ENCODE measurements around the gene MGLL. TPM values are rescaled to one million over a fixed set of nuclear protein-coding genes. Genes with fewer than 3 reads are reported as not detected.
A peak's percentile ranks its signal among the peaks of the same experiment; 100 is the strongest.

MGLL gene
- under 1 TPM; 0.31 to 0.41 TPM for total RNA-seq

DNA sequence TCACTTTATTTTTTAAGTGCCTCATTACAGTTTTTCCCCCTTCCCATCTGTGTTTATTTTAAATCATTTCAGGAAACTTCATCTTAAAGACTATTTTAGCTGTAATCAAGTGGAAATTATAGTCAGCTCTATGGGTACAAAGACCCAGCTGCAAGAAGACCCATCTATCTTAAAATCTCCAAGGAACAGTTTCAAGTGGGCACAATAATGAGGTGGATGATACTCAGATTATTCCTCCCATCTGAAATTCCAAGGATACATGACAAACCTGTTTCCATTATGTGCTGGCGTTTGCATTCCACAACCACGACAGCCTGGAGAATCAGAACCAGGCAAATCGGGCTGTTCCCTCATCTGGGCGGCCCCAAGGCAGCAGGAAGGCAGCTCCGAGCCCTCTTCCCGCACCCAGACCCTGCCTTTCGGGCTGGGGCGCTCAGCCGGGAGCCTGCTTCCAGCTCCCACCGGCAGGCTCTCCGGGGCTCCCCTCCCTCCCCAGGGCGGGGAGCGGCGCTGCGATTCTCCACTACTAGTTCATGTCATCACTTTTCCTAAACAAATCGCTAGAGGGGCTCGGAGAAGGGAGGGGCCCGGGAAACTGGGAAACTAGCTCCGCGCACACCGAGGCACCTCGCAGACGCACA lies at the start of gene MGLL:
Gene MGLL (minus strand): TSS at position 475 of the 641 bp plus-strand sequence. CDS start 197 bp downstream, at position 278.
- Mint-ChIP-seq H3K27ac (no peak within 1 kb of the TSS), H3K4me1 (ENCODE audit: low read depth) (peaks cover 12% of the 10 kb centered on the region), H3K36me3 (no peaks in the 10 kb centered on the region), H3K4me3 (peak within 1 kb of the TSS; percentile 60), H3K9me3 (no peaks in the 10 kb centered on the region), H3K27me3 (peaks cover 48% of the 10 kb centered on the region)
- CTCF ChIA-PET = no interaction called here
- POLR2A ChIA-PET = no interaction called here
- intact Hi-C loops (cut with micrococcal nuclease) = no loop called here
- no peak for DNase-seq

DNA sequence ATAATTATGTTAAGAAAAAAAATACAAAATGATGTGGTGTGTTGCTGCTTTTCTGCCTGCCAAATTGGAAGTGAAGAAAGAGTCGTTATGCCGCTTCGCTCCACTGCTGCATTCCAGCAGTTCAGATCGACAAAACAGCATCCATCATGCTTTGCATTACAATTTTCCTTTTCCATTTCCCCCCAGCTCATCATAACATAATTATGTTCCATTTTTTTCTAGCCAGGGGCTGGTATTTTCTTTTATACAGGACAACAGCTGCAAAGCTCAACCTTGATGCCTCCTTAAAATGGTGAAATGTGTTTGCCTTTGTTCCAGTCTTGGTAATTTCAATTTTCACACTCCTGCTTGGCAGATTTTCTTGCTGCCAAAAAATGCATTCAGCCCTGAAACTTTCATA lies 47.8 kb upstream of the MGLL start:
- intact Hi-C loops (cut with micrococcal nuclease) = no loop called here
- no peak overlapping the region for H3K27ac Mint-ChIP-seq
- DNase-seq = no peak
- H3K36me3 Mint-ChIP-seq = no peaks in the 10 kb centered on the region
- no peaks in the 10 kb centered on the region for H3K9me3 Mint-ChIP-seq
- ChIA-PET CTCF (no interaction called here), POLR2A (no interaction called here)
- no peak overlapping the region for H3K4me3 Mint-ChIP-seq
- peaks cover 9% of the 10 kb centered on the region for H3K27me3 Mint-ChIP-seq
- peaks cover 6% of the 10 kb centered on the region for H3K4me1 Mint-ChIP-seq (ENCODE audit: low read depth)

DNA sequence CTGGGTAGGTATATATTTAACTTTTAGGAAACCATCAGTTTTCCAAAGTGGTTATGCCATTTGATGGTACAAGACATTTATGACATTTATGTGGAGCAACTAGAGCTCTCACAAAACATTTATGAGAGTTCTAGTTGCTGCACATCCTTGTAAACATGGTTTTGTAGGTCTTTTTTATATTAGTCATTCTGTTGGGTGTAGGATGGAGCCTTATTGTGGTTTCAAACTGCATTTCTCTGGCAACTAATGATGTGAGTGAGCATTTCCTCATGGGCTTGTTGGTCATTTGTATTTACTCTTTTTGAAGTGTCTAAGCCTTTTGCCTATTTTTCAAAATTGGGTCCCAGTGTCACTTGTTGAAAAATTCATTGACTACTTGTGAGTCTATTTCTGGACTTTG lies 45.7 kb upstream of the MGLL start:
- ChIA-PET POLR2A (no interaction called here), CTCF (no interaction called here)
- H3K9me3 Mint-ChIP-seq = no peaks in the 10 kb centered on the region
- intact Hi-C loops (cut with micrococcal nuclease) = no loop called here
- peaks cover 10% of the 10 kb centered on the region for H3K27me3 Mint-ChIP-seq
- peaks cover 6% of the 10 kb centered on the region for H3K4me1 Mint-ChIP-seq (ENCODE audit: low read depth)
- no peaks in the 10 kb centered on the region for H3K36me3 Mint-ChIP-seq
- DNase-seq = no peak
- H3K27ac Mint-ChIP-seq = no peak overlapping the region
- H3K4me3 Mint-ChIP-seq = no peak overlapping the region

DNA sequence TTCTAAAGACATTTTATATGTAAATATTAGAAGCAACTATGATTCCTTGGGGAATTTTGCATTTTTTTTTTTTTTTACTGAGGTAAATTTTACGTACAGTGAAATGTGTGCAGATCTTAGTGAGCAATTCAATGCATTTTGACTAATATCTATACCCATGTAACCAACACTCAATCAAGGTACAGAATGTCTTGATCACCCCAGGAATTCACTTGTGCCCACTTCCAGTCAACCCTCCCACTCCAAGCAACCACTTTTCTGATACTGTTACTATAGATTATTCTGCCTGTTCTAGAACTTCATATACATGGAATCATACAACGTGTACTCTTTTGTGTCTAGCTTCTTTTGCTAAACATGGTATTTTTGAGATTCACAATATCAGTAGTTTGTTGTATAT lies 45.1 kb upstream of the MGLL start:
- no peaks in the 10 kb centered on the region for H3K9me3 Mint-ChIP-seq
- POLR2A ChIA-PET = no interaction called here
- peaks cover 6% of the 10 kb centered on the region for H3K4me1 Mint-ChIP-seq (ENCODE audit: low read depth)
- no peak overlapping the region for H3K27ac Mint-ChIP-seq
- no peaks in the 10 kb centered on the region for H3K36me3 Mint-ChIP-seq
- peaks cover 10% of the 10 kb centered on the region for H3K27me3 Mint-ChIP-seq
- no peak for DNase-seq
- no peak overlapping the region for H3K4me3 Mint-ChIP-seq
- CTCF ChIA-PET = no interaction called here
- intact Hi-C loops (cut with micrococcal nuclease) = no loop called here

DNA sequence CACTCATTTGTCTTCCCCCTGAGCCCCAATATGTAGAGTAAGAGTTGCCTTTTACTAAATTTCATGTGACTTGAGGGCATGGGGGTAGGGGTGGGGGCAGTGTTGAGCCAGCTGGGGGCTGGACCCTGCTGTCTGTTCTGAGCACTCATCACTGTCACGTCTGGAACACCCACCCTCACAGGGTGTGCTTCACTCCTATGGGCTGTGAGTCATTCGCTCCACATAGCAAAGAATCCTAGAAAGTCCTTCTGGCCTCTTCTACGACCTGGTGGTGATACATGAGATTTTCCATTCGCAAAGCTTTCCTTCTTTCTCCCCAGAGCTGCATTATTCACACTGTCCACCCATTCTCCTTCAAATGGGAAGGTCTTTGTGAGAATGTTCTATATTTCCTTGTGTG lies 43.6 kb upstream of the MGLL start:
- H3K27me3 Mint-ChIP-seq = peaks cover 10% of the 10 kb centered on the region
- H3K27ac Mint-ChIP-seq = no peak overlapping the region
- H3K4me3 Mint-ChIP-seq = no peak overlapping the region
- intact Hi-C loops (cut with micrococcal nuclease) = no loop called here
- CTCF ChIA-PET = no interaction called here
- no peaks in the 10 kb centered on the region for H3K9me3 Mint-ChIP-seq
- DNase-seq = peak; percentile 13
- H3K36me3 Mint-ChIP-seq = no peaks in the 10 kb centered on the region
- H3K4me1 Mint-ChIP-seq (ENCODE audit: low read depth) = peaks cover 6% of the 10 kb centered on the region
- POLR2A ChIA-PET = interaction anchor here (0.5 kb wide), 1 partner anchor 103 kb away, joined by 3 read pairs; no protein-coding TSS in a partner anchor

DNA sequence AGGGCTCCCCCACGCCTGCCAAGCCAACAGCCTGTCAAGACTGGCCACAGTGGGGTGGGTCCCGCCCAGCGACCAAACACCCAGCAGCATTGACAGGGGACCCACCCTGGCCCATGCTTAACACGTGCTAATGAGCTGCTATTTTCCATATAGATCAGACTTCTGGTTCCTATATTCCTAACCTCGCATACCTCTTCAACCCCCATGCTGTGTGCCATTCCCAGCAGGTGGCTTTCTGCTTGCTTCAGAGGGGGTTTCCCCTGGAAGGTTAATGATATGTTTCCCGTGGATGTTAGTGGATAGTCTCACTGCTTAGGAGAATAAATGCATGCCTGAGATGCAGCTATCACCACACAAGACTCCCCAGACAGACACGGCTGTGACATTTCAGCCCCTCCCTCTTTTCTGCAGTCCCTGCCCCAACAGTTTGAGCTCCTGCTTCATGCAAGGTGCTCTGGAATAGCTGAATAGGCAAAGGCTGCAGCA lies 37.9 kb upstream of the MGLL start:
- no peak for DNase-seq
- Mint-ChIP-seq H3K27ac (no peak overlapping the region), H3K9me3 (no peaks in the 10 kb centered on the region), H3K36me3 (no peaks in the 10 kb centered on the region), H3K27me3 (peaks cover 1% of the 10 kb centered on the region), H3K4me1 (ENCODE audit: low read depth) (no peaks in the 10 kb centered on the region), H3K4me3 (no peak overlapping the region)
- CTCF ChIA-PET = no interaction called here
- intact Hi-C loops (cut with micrococcal nuclease) = no loop called here
- POLR2A ChIA-PET = no interaction called here

DNA sequence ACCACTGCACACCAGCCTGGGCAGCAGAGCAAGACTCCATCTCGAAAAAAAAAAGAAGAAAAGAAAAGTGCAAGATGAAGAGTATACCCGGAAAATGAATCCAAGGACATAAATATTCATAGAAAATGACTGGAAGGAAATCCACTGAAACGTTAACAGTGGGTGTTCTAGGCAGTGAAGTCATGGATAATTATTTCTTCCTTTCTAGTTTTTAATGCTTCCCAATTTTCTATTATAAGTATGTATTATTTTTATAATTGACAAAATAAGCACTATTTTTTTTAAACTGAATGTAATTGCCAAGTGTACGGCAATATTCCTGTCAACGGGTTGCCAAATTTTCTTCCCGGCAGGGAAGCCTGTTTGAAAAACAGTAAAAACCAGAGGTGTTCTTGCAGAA lies 37.4 kb upstream of the MGLL start:
- H3K27me3 Mint-ChIP-seq = no peaks in the 10 kb centered on the region
- ChIA-PET CTCF (no interaction called here), POLR2A (no interaction called here)
- H3K9me3 Mint-ChIP-seq = no peaks in the 10 kb centered on the region
- no peak overlapping the region for H3K27ac Mint-ChIP-seq
- no peak overlapping the region for H3K4me3 Mint-ChIP-seq
- H3K4me1 Mint-ChIP-seq (ENCODE audit: low read depth) = no peaks in the 10 kb centered on the region
- no peaks in the 10 kb centered on the region for H3K36me3 Mint-ChIP-seq
- DNase-seq = no peak
- intact Hi-C loops (cut with micrococcal nuclease) = no loop called here

DNA sequence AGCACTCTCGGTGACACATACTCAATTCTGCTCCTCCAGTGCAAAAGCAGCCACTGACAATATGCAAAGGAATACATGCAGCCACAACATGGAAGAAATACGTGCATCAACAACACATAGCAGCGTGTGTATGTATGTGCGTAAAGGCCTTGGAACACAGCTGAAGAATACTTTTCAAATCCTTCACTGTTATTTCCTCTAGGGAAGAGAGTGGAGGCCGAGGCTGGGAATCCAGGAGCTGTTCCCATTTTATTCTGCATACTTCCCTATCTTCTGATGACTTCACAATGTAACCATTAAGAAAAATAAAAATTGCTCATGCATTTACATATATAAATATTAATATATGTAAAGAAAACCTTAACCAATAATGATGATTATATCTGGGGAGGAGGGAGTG lies 36.6 kb upstream of the MGLL start:
- Mint-ChIP-seq H3K4me1 (ENCODE audit: low read depth) (no peaks in the 10 kb centered on the region), H3K36me3 (no peaks in the 10 kb centered on the region), H3K27ac (no peak overlapping the region), H3K4me3 (no peak overlapping the region), H3K27me3 (no peaks in the 10 kb centered on the region), H3K9me3 (no peaks in the 10 kb centered on the region)
- ChIA-PET CTCF (no interaction called here), POLR2A (no interaction called here)
- intact Hi-C loops (cut with micrococcal nuclease) = no loop called here
- DNase-seq = no peak

DNA sequence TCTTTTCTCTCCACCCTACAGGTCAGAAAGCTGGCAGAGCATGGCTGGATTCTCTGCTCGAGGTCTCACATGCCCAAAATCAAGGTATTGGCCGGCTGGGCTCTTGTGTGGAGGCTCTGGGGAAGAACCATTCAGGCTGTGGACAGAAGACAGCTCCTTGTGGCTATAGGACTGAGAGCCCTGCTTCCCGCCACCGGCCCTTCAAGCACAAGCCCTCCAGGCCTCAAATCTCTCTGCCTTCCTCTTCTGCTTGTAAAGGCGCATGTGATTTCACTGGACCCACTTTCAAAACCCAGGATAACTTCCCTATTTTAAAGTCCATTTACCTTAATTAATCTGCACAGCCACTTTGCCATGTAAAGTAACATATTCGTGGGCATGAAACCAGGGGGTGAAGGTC lies 36.2 kb upstream of the MGLL start:
- Mint-ChIP-seq H3K36me3 (no peaks in the 10 kb centered on the region), H3K4me3 (no peak overlapping the region), H3K27me3 (no peaks in the 10 kb centered on the region), H3K9me3 (no peaks in the 10 kb centered on the region), H3K4me1 (ENCODE audit: low read depth) (no peaks in the 10 kb centered on the region), H3K27ac (no peak overlapping the region)
- intact Hi-C loops (cut with micrococcal nuclease) = no loop called here
- ChIA-PET CTCF (no interaction called here), POLR2A (no interaction called here)
- no peak for DNase-seq

DNA sequence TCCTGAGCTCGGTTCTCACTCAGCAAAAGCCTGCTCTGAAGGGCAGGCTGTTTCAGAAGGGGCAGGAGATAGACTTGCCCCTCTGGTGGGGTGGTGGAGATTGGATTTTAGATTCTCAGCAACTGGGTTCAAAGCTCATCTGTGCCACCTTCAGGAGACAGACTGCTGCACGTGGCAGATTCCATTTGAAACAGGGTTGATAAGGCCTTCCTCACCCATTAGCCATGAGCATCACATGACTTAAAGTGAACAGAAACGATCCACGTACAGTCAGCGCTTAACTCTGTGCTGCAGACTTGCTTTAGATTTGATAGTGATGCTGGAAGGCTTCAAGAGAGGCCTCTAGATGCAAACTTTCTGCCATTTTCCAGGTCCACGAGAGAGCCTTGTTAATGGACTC lies 35.0 kb upstream of the MGLL start:
- H3K27ac Mint-ChIP-seq = no peak overlapping the region
- no peaks in the 10 kb centered on the region for H3K9me3 Mint-ChIP-seq
- DNase-seq = no peak
- H3K36me3 Mint-ChIP-seq = no peaks in the 10 kb centered on the region
- no peak overlapping the region for H3K4me3 Mint-ChIP-seq
- no peaks in the 10 kb centered on the region for H3K4me1 Mint-ChIP-seq (ENCODE audit: low read depth)
- CTCF ChIA-PET = no interaction called here
- intact Hi-C loops (cut with micrococcal nuclease) = no loop called here
- no peaks in the 10 kb centered on the region for H3K27me3 Mint-ChIP-seq
- POLR2A ChIA-PET = no interaction called here

DNA sequence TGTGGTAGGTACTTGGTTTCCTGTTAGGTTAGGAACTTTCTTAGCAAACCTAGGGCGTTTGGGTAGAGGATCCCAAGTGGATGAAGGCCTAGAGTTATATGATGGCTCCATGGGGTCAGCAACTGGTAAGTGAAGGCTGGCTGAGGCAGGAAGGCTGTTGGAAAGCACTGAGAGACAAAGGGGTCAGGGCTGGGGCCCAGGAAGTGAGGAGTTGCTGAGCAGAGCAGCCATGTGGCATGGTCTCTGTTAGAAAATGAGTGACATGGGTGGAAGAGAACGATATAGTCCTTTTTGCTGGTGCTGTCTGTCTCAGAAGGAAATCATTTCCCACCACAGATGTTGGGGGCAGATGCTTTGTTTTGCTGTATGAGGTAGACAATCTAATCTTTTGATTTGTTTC lies 34.5 kb upstream of the MGLL start:
- intact Hi-C loops (cut with micrococcal nuclease) = no loop called here
- ChIA-PET POLR2A (no interaction called here), CTCF (no interaction called here)
- Mint-ChIP-seq H3K4me1 (ENCODE audit: low read depth) (no peaks in the 10 kb centered on the region), H3K27ac (no peak overlapping the region), H3K36me3 (no peaks in the 10 kb centered on the region), H3K9me3 (no peaks in the 10 kb centered on the region), H3K4me3 (no peak overlapping the region), H3K27me3 (no peaks in the 10 kb centered on the region)
- no peak for DNase-seq

DNA sequence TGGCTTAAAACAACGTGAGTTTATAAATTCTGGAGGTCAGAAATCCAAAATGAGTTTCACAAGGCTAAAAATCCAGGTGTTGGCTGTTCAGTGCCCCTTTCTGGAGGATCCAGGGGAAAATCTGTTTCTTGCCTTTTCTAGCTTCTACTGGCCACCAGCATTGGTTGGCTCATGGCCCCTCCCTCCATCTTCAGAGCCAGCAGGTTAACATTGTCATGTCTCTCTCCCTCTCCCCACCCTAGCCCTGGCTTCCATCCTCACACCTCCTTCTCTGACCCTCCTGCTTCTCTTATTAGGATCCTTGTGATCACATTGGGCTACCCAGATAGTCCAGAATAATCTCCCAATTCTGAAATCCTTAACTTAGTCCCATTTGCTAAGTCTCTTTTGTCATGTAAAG lies 32.9 kb upstream of the MGLL start:
- no peak for DNase-seq
- CTCF ChIA-PET = no interaction called here
- no peak overlapping the region for H3K4me3 Mint-ChIP-seq
- no peaks in the 10 kb centered on the region for H3K27me3 Mint-ChIP-seq
- intact Hi-C loops (cut with micrococcal nuclease) = no loop called here
- POLR2A ChIA-PET = no interaction called here
- no peaks in the 10 kb centered on the region for H3K4me1 Mint-ChIP-seq (ENCODE audit: low read depth)
- no peaks in the 10 kb centered on the region for H3K36me3 Mint-ChIP-seq
- H3K9me3 Mint-ChIP-seq = no peaks in the 10 kb centered on the region
- H3K27ac Mint-ChIP-seq = no peak overlapping the region

DNA sequence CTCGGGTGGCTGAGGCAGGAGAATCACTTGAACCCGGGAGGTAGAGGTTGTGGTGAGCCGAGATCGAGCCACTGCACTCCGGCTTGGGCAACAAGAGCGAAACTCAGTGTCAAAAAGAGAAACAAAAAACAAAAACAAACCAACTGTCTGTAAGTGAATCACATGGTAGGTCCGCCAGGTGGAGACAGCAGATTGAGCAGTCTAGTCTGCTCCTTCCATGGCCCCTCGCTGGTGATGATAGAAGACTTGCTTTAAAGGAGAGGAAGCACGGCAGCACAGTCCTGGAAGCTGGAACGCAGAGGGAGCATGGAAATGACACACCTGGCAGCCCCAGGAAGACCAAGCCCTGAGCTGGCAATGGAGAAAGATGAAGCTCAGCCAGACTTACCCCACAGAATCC lies 31.4 kb upstream of the MGLL start:
- H3K27ac Mint-ChIP-seq = no peak overlapping the region
- no peaks in the 10 kb centered on the region for H3K4me1 Mint-ChIP-seq (ENCODE audit: low read depth)
- peaks cover 2% of the 10 kb centered on the region for H3K27me3 Mint-ChIP-seq
- intact Hi-C loops (cut with micrococcal nuclease) = no loop called here
- DNase-seq = no peak
- POLR2A ChIA-PET = no interaction called here
- CTCF ChIA-PET = no interaction called here
- no peak overlapping the region for H3K4me3 Mint-ChIP-seq
- no peaks in the 10 kb centered on the region for H3K36me3 Mint-ChIP-seq
- H3K9me3 Mint-ChIP-seq = no peaks in the 10 kb centered on the region

DNA sequence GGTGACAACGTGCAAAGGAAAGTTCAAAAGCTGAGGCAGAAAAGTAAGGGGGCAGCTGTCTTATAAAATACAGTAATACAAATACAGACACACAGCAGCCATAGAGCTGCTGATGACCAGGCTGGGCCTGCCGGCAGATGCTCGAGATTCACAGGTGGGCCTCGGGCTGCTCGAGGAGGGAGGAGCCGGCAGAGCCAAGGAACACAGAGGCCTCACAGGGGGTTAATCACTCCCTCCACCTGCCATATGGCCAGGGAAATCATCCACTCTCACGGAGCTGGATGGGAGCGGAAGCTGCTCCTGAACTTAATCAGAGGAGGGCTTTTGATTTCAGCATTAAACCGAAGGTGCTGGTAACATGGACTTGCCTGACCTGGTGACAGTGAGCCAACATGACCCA lies 29.6 kb upstream of the MGLL start:
- DNase-seq = no peak
- no peaks in the 10 kb centered on the region for H3K9me3 Mint-ChIP-seq
- intact Hi-C loops (cut with micrococcal nuclease) = no loop called here
- peaks cover 10% of the 10 kb centered on the region for H3K27me3 Mint-ChIP-seq
- CTCF ChIA-PET = no interaction called here
- H3K4me1 Mint-ChIP-seq (ENCODE audit: low read depth) = no peaks in the 10 kb centered on the region
- POLR2A ChIA-PET = no interaction called here
- H3K4me3 Mint-ChIP-seq = no peak overlapping the region
- H3K36me3 Mint-ChIP-seq = no peaks in the 10 kb centered on the region
- H3K27ac Mint-ChIP-seq = no peak overlapping the region

Measured in activated CD4-positive, alpha-beta memory T cell treated with anti-CD3 and anti-CD28 coated beads for 36 hours (primary cell).